ENCODE data around the gene TTC21B.

The TTC21B gene

GRCh38 chr2:165835363-165835762, 118.2 kb downstream of the TTC21B start:
- no peak for DNase-seq (ENCODE audit: low spot score)

GRCh38 chr2:165833156-165833555, 120.4 kb downstream of the TTC21B start:
- peak; percentile 18 for DNase-seq (ENCODE audit: low spot score)

DNA sequence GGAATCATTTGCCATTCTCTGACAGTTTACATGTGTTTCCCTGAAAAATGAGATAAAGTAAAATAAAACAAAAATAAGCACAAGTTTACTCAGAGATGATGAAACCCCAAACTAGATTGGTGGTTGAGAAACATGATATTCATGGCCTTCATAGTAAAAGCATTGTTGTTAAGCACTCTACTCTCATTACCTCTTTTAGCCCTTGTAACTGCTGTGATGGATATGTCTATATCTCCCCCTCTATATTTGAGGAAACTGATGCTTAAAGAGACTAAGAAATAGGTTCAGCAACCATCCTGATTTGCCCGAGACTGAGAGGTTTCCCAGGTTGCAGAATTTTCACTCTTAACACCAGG, 125.7 kb downstream of the TTC21B start:
- no peak for DNase-seq (ENCODE audit: low spot score)

DNA sequence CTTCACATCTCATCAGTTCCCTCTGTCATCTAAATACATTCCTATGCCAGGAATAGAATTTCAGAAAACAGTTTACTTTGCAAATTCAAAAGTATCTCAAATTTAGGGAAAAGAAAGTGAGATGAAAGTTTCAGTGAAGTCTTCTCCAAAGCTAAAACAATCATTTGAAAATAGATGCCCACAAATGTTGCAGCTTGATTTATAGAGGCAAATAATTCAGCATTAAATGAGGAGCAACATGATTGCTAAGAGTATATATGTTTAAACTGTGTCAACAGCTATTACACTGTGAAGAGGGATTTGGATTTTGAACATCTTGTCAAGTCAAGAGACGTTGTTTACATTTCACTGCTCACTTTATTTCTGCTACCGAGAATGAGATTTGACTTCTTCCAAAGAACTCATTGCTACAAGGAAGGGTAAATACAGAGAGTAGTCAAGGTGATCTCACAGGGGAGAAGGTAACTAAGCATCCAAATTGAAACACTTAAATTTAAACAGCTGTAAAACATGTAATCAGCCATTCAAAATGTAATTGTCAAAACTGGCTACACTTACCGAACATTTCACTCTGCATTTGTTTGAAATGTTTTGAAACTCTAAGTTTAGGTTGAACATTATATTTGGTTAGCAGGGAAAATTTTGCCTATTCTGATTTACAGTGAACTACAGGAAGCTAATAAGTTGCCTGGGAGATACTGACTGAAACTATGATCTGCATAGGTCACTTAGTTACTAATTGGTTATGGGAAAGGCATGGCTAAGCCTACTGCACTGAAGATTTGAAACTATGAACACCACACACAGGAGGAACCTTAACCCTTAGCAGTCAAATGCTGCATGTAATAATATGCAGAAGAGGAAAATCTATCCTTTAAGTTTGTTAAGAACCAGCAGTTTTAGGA, 126.3 kb downstream of the TTC21B start:
- DNase-seq (ENCODE audit: low spot score), result no peak

DNA sequence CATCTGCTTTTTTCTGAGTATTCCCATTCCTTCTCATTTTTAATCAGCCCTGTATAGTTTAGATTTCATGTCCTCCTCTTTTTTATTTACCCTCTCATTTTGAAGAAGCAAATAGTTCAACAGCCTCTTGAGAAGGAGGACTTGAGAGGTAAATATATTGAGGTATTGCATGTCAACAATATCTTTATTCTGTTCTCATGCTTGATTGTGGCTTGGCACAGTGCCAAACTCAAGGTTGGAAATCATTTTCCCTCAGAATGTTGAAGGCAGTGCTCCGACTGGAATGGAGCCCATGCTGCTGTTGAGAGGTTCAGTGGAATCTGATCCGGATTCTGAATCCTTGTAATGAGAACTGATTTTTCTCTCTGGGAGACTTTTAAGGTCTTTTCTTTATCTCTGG, 128.5 kb downstream of the TTC21B start:
- DNase-seq (ENCODE audit: low spot score), result no peak
